ENCODE results near the gene CCDC39. TPM values are rescaled to one million over a fixed set of nuclear protein-coding genes. Genes with fewer than 3 reads are reported as not detected.
A peak's percentile ranks its signal among the peaks of the same experiment; 100 is the strongest.

Gene CCDC39
- total and polyA plus RNA-seq, 2 of the 13 experiments (the other 11 are each of a cell fraction or from before 2014, with no cell fraction given): not detected

- 0 out of 2 replicates have a peak, but pooled peaks have one; percentile 55 for TF ChIP-seq RNF219 (CRISPR knock-in tag; IDR thresholded peaks at IDR 0.05)
- TF ChIP-seq IRF9 (CRISPR knock-in tag; IDR thresholded peaks at IDR 0.05; ENCODE audit: borderline replicate concordance): peak; percentile 75; the same call in 1 of the 2 replicates
- peak; percentile 94 for TF ChIP-seq KDM2A (CRISPR knock-in tag; IDR thresholded peaks at IDR 0.05; ENCODE audit: borderline replicate concordance, low read depth)
- no peak for TF ChIP-seq SNRNP70 (IDR thresholded peaks at IDR 0.05; ENCODE audit: low read depth, low read length)
- peak; percentile 74 for TF ChIP-seq ONECUT2 (CRISPR knock-in tag; IDR thresholded peaks at IDR 0.05)
- TF ChIP-seq ZNF724P (CRISPR knock-in tag; IDR thresholded peaks at IDR 0.05; ENCODE audit: borderline replicate concordance): no peak
- no peak; the same call in 1 of the 2 replicates for TF ChIP-seq FOXJ3 (CRISPR knock-in tag; IDR thresholded peaks at IDR 0.05; ENCODE audit: borderline replicate concordance)
- peak; percentile 85 for TF ChIP-seq REPIN1 (CRISPR knock-in tag; IDR thresholded peaks at IDR 0.05; ENCODE audit: borderline replicate concordance, low read depth)
- TF ChIP-seq GABPB1 (CRISPR knock-in tag; IDR thresholded peaks at IDR 0.05): peak; percentile 99
- no peak for TF ChIP-seq LRRFIP1 (CRISPR knock-in tag; conservative IDR thresholded peaks at IDR 0.05)
- TF ChIP-seq ZNF407 (CRISPR knock-in tag; IDR thresholded peaks at IDR 0.05; ENCODE audit: not compliant biosample characterization): peak; percentile 27
- TF ChIP-seq ZNF496 (CRISPR knock-in tag; IDR thresholded peaks at IDR 0.05; ENCODE audit: insufficient replicate concordance): no peak
Observed at GRCh38 chr3:180601688-180602666, 77.3 kb downstream of the CCDC39 start, which contains the start of gene TTC14 (continued).

Measured in HepG2 (cell line).